Measurements from ENCODE around the gene NEURL1. TPM values are rescaled to one million over a fixed set of nuclear protein-coding genes. Genes with fewer than 3 reads are reported as not detected.

The NEURL1 gene
- total and polyA plus RNA-seq, 10 of the 15 experiments (the other 5 are each of a cell fraction or from before 2014, with no cell fraction given), result 0.02 to 0.05 (median 0.05) TPM; not detected in 6

DNA sequence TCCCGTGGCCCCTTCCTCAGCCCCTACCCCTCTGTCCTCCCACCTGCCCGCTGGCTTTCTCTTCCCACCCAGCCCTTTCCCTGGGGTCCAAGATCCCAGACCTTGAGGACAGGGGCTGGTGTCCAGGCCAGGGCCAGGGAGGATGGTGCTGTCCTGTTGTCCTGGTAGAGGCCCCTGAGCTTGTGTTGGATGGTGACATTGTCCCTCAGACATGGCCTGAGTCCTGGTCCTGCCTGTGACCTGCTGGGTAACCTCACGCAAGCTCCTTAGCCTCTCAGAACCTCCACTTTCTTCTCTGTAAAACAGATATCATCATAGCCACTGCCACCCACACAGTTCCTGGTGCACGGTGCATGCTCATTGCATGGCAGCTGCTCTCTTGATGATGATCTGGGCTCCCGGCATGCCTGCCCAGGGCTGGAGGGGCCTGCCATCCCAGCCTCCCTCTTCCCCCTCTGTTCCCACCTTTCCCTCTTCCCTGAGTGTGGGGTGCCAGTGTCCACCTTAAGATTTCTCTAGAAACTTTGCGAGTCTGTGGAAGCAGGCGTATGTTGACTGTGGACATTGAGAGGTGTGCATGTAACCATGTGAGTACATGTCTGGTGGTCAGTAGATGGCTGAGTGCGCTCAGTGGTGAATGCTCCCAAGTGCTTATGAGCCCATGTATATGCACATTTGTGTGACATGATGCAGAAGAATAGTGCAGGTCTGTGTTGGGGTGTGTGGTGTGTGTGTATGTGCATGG lies 60.4 kb downstream of the NEURL1 start:
- no peaks in the 10 kb centered on the region for H3K36me3 ChIP-seq (ENCODE audit: control insufficient read depth in 2 of 2, insufficient read depth in 2 of 2, low read length in 1 of 2)
- H4K20me1 ChIP-seq (ENCODE audit: control insufficient read depth, insufficient read depth), result no peaks in the 10 kb centered on the region; the same call in 1 of the 2 replicates
- 32% methylated on average over 8 of the region's 8 CpGs for WGBS (ENCODE audit: insufficient coverage, insufficient replicate concordance, low lambda C conversion rate, missing lambda C conversion rate)
- TF ChIP-seq, protein P1, sequence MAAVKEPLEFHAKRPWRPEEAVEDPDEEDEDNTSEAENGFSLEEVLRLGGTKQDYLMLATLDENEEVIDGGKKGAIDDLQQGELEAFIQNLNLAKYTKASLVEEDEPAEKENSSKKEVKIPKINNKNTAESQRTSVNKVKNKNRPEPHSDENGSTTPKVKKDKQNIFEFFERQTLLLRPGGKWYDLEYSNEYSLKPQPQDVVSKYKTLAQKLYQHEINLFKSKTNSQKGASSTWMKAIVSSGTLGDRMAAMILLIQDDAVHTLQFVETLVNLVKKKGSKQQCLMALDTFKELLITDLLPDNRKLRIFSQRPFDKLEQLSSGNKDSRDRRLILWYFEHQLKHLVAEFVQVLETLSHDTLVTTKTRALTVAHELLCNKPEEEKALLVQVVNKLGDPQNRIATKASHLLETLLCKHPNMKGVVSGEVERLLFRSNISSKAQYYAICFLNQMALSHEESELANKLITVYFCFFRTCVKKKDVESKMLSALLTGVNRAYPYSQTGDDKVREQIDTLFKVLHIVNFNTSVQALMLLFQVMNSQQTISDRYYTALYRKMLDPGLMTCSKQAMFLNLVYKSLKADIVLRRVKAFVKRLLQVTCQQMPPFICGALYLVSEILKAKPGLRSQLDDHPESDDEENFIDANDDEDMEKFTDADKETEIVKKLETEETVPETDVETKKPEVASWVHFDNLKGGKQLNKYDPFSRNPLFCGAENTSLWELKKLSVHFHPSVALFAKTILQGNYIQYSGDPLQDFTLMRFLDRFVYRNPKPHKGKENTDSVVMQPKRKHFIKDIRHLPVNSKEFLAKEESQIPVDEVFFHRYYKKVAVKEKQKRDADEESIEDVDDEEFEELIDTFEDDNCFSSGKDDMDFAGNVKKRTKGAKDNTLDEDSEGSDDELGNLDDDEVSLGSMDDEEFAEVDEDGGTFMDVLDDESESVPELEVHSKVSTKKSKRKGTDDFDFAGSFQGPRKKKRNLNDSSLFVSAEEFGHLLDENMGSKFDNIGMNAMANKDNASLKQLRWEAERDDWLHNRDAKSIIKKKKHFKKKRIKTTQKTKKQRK (IDR thresholded peaks at IDR 0.05; ENCODE audit: low read depth, low read length), result no peak
- TF ChIP-seq BRCA1 (IDR thresholded peaks at IDR 0.05; ENCODE audit: low read depth, low read length), result no peak
- no peak overlapping the region for H3K4me3 ChIP-seq
- no peaks in the 10 kb centered on the region for H3K79me2 ChIP-seq (ENCODE audit: control insufficient read depth, insufficient read depth, low read length)
- H3K27ac ChIP-seq (ENCODE audit: control insufficient read depth, insufficient read depth), result no peak overlapping the region
- no peaks in the 10 kb centered on the region for H3K9me3 ChIP-seq (replicated peaks; ENCODE audit: control insufficient read depth, insufficient read depth, low read length)
- intact Hi-C loops (cut with micrococcal nuclease; ENCODE audit: unreplicated experiment), result no loop called here
- H3K4me1 ChIP-seq (ENCODE audit: control insufficient read depth, insufficient read depth, low read length), result peaks cover 6% of the 10 kb centered on the region
- FAIRE-seq (no peak), DNase-seq (ENCODE audit: low read depth, low spot score) (no peak), ATAC-seq (no peak)
- no peak overlapping the region for H2AFZ ChIP-seq (ENCODE audit: control insufficient read depth, low read depth, low read length)
- SMC1A ChIA-PET (ENCODE audit: uncharacterized antibody, unreplicated experiment), result no interaction called here
- no TSS peak for BruUV-seq (replicated peaks)
- CTCF ChIA-PET, result interaction anchor here (1.6 kb wide), 1 partner anchor 12 kb away, joined by 4 read pairs; no protein-coding TSS in a partner anchor
- H3K9ac ChIP-seq (ENCODE audit: control insufficient read depth, insufficient read depth, low read length), result no peak overlapping the region
- POLR2A ChIA-PET, result no interaction called here
- in situ Hi-C loops (cut with MboI), result no loop called here
- H3K4me2 ChIP-seq (ENCODE audit: control insufficient read depth, insufficient read depth), result no peak overlapping the region
- H3K27me3 ChIP-seq (replicated peaks in 1 of 2; ENCODE audit: control insufficient read depth in 2 of 2, insufficient read depth in 2 of 2, low read length in 1 of 2), result peaks cover 9 to 13% of the 10 kb centered on the region in 2 experiments
- RAD21 ChIA-PET (ENCODE audit: unreplicated experiment), result no interaction called here

Measured in GM12878 (cell line).